ENCODE measurements around the gene PGA4.

GRCh38 chr11:61194981-61195695 is 27.0 kb upstream of the PGA4 start:
- TF ChIP-seq CTCF (IDR thresholded peaks at IDR 0.05; ENCODE audit: borderline replicate concordance, extremely low read depth, low read length, poor library complexity, severe bottlenecking) (no peak), EZH2 (IDR thresholded peaks at IDR 0.05; ENCODE audit: borderline replicate concordance, low read depth, low read length, severe bottlenecking) (no peak)
